HCT116 (cell line): ENCODE data around the gene AP4M1. TPM values are rescaled to one million over a fixed set of nuclear protein-coding genes. Genes with fewer than 3 reads are reported as not detected.
A peak's percentile ranks its signal among the peaks of the same experiment; 100 is the strongest.

Experiments
- ATAC-seq: fragments of 200-7000 bp; cut with Tn5 transposase; 2 replicates; pipeline ENCODE4 v1.9.1; 2020; ENCODE audit warnings: mild to moderate bottlenecking, moderate library complexity
- BruUV-seq: library from RNA; stranded (reverse); fragments of 400-500 nt; replicated peaks from 2 replicates; lab custom pipeline; 2021; lab: Mats Ljungman, UMichigan
- CTCF ChIA-PET: fragments of 300-600 bp; sonication (Branson Sonifier 250); formaldehyde crosslinking; loops from one replicate; lab custom pipeline; 2021; ENCODE audit warnings: antibody characterized with exemption; lab: Charles Lee
- POLR2A ChIA-PET: fragments of 300-600, 350-600 bp; sonication (Branson Sonifier 250); formaldehyde crosslinking; loops from one replicate; lab custom pipeline; 2021; ENCODE audit warnings: antibody characterized with exemption; lab: Charles Lee
- RAD21 ChIA-PET, 2 experiments: fragments of 300-600 bp; sonication (Branson Sonifier 250); formaldehyde crosslinking; loops; one replicate each; lab custom pipeline; 2023; ENCODE audit warnings: low total read pairs in 2 of 2; ENCODE audit not compliant: uncharacterized antibody in 2 of 2, unreplicated experiment in 2 of 2, low non-redundant PET in 1 of 2; lab: Charles Lee
- DNase-seq: peaks from one replicate; pipeline ENCODE4 v3.0.0-alpha.2; 2010; ENCODE audit warnings: low read depth, low spot score
- H2AFZ ChIP-seq: fragments of 200-600 bp; shearing (Covaris generic), sonication (generic); 2 replicates; pipeline ENCODE4 v1.6.1; 2017; ENCODE audit warnings: low read depth, mixed run types, mixed read lengths, antibody characterized with exemption, low read length; ENCODE audit not compliant: poor library complexity, severe bottlenecking
- H3K27ac ChIP-seq: 2 replicates; pipeline ENCODE4 v1.5.1; 2012; ENCODE audit warnings: low read depth, low read length
- H3K27me3 ChIP-seq: fragments of 200-600 bp; sonication (generic); 2 replicates; pipeline ENCODE4 v1.6.1; 2016; ENCODE audit warnings: mixed run types, low read length, mixed read lengths; ENCODE audit not compliant: insufficient read depth
- H3K36me3 ChIP-seq, 2 experiments: fragments of 200-500 bp in 1 of 2; fragments of 200-600 bp in 1 of 2; sonication (Bioruptor generic) in 1 of 2; sonication (generic) in 1 of 2; 2 replicates each; pipeline versions ENCODE4 v1.5.1 to v1.6.1; 2014 to 2016; ENCODE audit warnings: low read length in 2 of 2, inconsistent platforms in 1 of 2, mixed read lengths in 1 of 2, mixed run types in 1 of 2; ENCODE audit not compliant: insufficient read depth in 2 of 2, control insufficient read depth in 1 of 2
- H3K4me1 ChIP-seq, 2 experiments: fragments of 200-600 bp in 1 of 2; sonication (generic) in 1 of 2; 2 replicates each; pipeline versions ENCODE4 v1.5.1 to v1.6.1; 2012 to 2017; ENCODE audit warnings: low read length in 2 of 2, inconsistent platforms in 1 of 2, mild to moderate bottlenecking in 1 of 2, mixed read lengths in 1 of 2, mixed run types in 1 of 2, moderate library complexity in 1 of 2; ENCODE audit not compliant: insufficient read depth in 2 of 2, control insufficient read depth in 1 of 2
- H3K4me2 ChIP-seq: fragments of 200-600 bp; sonication (generic); 2 replicates; pipeline ENCODE4 v1.6.1; 2017; ENCODE audit warnings: mixed run types, low read length, mixed read lengths
- H3K4me3 ChIP-seq, 2 experiments: fragments of 200-600 bp in 1 of 2; sonication (generic) in 1 of 2; replicated peaks in 1 of 2; 2 replicates each; pipeline ENCODE4 v1.5.1; 2011 to 2016; ENCODE audit warnings: low read length in 2 of 2, control low read depth in 1 of 2, low read depth in 1 of 2, mild to moderate bottlenecking in 1 of 2, mixed read lengths in 1 of 2, mixed run types in 1 of 2
- H3K79me2 ChIP-seq: fragments of 200-600 bp; sonication (generic); 2 replicates; pipeline ENCODE4 v1.6.1; 2017; ENCODE audit warnings: mild to moderate bottlenecking, mixed run types, low read length, moderate library complexity, mixed read lengths; ENCODE audit not compliant: insufficient read depth
- H3K9ac ChIP-seq: fragments of 200-600 bp; sonication (generic); 2 replicates; pipeline ENCODE4 v1.6.1; 2016; ENCODE audit warnings: low read length, mixed read lengths
- H3K9me2 ChIP-seq: fragments of 200-600 bp; sonication (generic), shearing (Covaris generic); 2 replicates; pipeline ENCODE4 v1.6.1; 2017; ENCODE audit warnings: mixed run types, mild to moderate bottlenecking, moderate library complexity; ENCODE audit not compliant: insufficient read depth
- H3K9me3 ChIP-seq, 2 experiments: fragments of 200-500 bp in 1 of 2; fragments of 200-600 bp in 1 of 2; sonication (Bioruptor generic) in 1 of 2; sonication (generic) in 1 of 2; 2 replicates each; pipeline ENCODE4 v1.6.1; 2014 to 2017; ENCODE audit warnings: low read length in 2 of 2, mixed read lengths in 2 of 2, inconsistent platforms in 1 of 2, low read depth in 1 of 2, mild to moderate bottlenecking in 1 of 2, mixed run types in 1 of 2, moderate library complexity in 1 of 2; ENCODE audit not compliant: control insufficient read depth in 1 of 2, insufficient read depth in 1 of 2
- H4K20me1 ChIP-seq: fragments of 200-600 bp; sonication (generic), shearing (Covaris generic); 2 replicates; pipeline ENCODE4 v1.6.1; 2017; ENCODE audit warnings: mixed run types, mild to moderate bottlenecking, moderate library complexity; ENCODE audit not compliant: insufficient read depth
- CEBPB ChIP-seq: IDR thresholded peaks from 2 replicates; pipeline ENCODE4 v1.6.1; 2012; ENCODE audit warnings: low read depth
- EGR1 ChIP-seq: IDR thresholded peaks from 2 replicates; pipeline ENCODE4 v1.6.1; 2012; ENCODE audit warnings: low read depth
- ELF1 ChIP-seq: IDR thresholded peaks from 2 replicates; pipeline ENCODE4 v1.6.1; 2012; ENCODE audit warnings: low read depth, borderline replicate concordance
- EZH2phosphoT487 ChIP-seq: fragments of 200-600 bp; IDR thresholded peaks from 2 replicates; pipeline ENCODE4 v1.6.1; 2018; ENCODE audit warnings: antibody characterized with exemption, borderline replicate concordance
- POLR2A ChIP-seq: IDR thresholded peaks from 2 replicates; pipeline ENCODE4 v1.7.0; 2011; ENCODE audit warnings: borderline replicate concordance; ENCODE audit not compliant: insufficient read depth, insufficient read length; ENCODE audit errors: extremely low read depth
- POLR2AphosphoS5 ChIP-seq: IDR thresholded peaks from 2 replicates; pipeline ENCODE4 v1.6.1; 2011; ENCODE audit warnings: mild to moderate bottlenecking, low read depth, low read length, moderate library complexity
- TCF7L2 ChIP-seq: IDR thresholded peaks from 2 replicates; pipeline ENCODE4 v1.7.0; 2011; ENCODE audit warnings: borderline replicate concordance, inconsistent platforms; ENCODE audit not compliant: insufficient read depth, insufficient read length; ENCODE audit errors: extremely low read depth
- YY1 ChIP-seq: IDR thresholded peaks from 2 replicates; pipeline ENCODE4 v1.6.1; 2011; ENCODE audit warnings: low read length, low read depth, moderate library complexity, mild to moderate bottlenecking; ENCODE audit not compliant: insufficient replicate concordance; ENCODE audit errors: extremely low read depth
- ZFX ChIP-seq: fragments of 450-650 bp; IDR thresholded peaks from 2 replicates; pipeline ENCODE4 v1.6.1; 2017
- ZNF274 ChIP-seq: fragments of 200-500 bp; sonication (Bioruptor generic); IDR thresholded peaks from 2 replicates; pipeline ENCODE4 v1.6.1; 2014; ENCODE audit warnings: mild to moderate bottlenecking, low read depth, low read length, inconsistent platforms
- intact Hi-C: fragments of 100-400 bp; cut with micrococcal nuclease; formaldehyde crosslinking; loops from 2 replicates; pipeline ENCODE4 v1.10.0; 2022
- total RNA-seq: library from RNA; stranded (reverse); gene quantifications from one replicate; pipeline ENCODE4 v1.2.1, GENCODE V29; 2021; ENCODE audit not compliant: unreplicated experiment
- TF ChIP-seq, protein P1 (sequence below): IDR thresholded peaks from 2 replicates; pipeline ENCODE4 v1.6.1; 2011; ENCODE audit warnings: mild to moderate bottlenecking, low read length, moderate library complexity; ENCODE audit not compliant: insufficient replicate concordance; ENCODE audit errors: extremely low read depth
- TF ChIP-seq, protein P2 (sequence below): IDR thresholded peaks from 2 replicates; pipeline ENCODE4 v1.6.1; 2012
- TF ChIP-seq, protein P3 (sequence below), 3 experiments: fragments of 200-600 bp in 1 of 3; sonication (generic) in 1 of 3; IDR thresholded peaks in 2 of 3; conservative IDR thresholded peaks in 1 of 3; 2 replicates each; pipeline ENCODE4 v1.5.1; 2012 to 2017; ENCODE audit warnings: low read depth in 2 of 3, low read length in 2 of 3, antibody characterized with exemption in 1 of 3, borderline replicate concordance in 1 of 3, control low read depth in 1 of 3, mild to moderate bottlenecking in 1 of 3, mixed read lengths in 1 of 3, mixed run types in 1 of 3, moderate library complexity in 1 of 3; ENCODE audit not compliant: insufficient read depth in 1 of 3

AP4M1 gene
- total RNA-seq, 1 experiment from 2014 or later: 20.0 TPM

DNA sequence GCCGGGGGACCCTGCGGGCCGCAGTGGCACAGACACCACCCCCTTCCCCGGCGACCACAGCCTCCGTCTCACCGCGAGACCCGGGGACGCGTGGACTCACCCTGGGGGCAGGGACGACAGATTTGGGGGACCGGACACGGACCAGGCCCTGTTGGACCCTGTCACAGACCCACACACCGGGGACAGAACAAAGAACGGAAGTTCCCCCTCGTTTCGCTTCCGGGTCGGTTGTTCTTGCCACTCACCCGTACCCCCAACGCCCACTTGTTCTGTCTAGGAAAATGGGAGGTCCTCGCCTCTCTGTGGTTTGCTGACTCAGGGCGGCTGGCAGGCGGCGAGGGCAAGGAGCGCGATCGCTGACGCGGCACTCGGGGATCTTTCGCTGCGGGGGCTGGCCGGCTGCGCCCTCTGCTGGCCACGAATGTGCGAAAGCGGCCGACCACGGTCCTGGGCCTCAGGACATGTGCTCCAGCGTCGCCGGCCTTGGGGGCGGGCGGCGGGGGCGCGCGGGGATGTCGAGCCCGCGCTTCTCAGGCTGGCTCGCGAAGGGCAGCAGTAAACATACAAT, 19.8 kb upstream of the AP4M1 start, which contains the start of gene ZNF3:
Gene ZNF3 (minus strand): TSS at position 189 of the 568 bp plus-strand sequence. CDS start 4,366 bp downstream, outside the sequence.
- peaks cover 48% of the 10 kb centered on the region for H3K79me2 ChIP-seq
- POLR2A ChIA-PET: interaction anchor here (1.0 to 1.7 kb wide), 3 partner anchors 15 to 88 kb away, joined by 4 to 18 read pairs (median 5); partner anchors contain the start of genes AP4M1 and MCM7
- CTCF ChIA-PET: interaction anchor here (0.9 kb wide), 1 partner anchor 20 kb away, joined by 3 read pairs; the partner anchor contains the start of gene AP4M1
- peak within 1 kb of the TSS; percentile 72 for H3K27ac ChIP-seq
- no peaks in the 10 kb centered on the region for H3K9me3 ChIP-seq
- ATAC-seq (peak; percentile 91), DNase-seq (peak; percentile 98)
- RAD21 ChIA-PET: interaction anchor here in 1 of 2 experiments (1.0 kb wide), 1 partner anchor 20 kb away, joined by 3 read pairs; no protein-coding TSS in a partner anchor
- peaks cover 22 to 29% of the 10 kb centered on the region in 2 experiments; a peak in 3 of 4 replicates for H3K36me3 ChIP-seq
- peak within 1 kb of the TSS; percentile 87 for H3K4me2 ChIP-seq
- H3K27me3 ChIP-seq: no peaks in the 10 kb centered on the region
- intact Hi-C loops: loop anchor here (1.0 kb wide), 1 partner anchor 87 kb away; no protein-coding TSS in a partner anchor
- BruUV-seq: no TSS peak
- TF ChIP-seq YY1: peak; percentile 83
- TF ChIP-seq ELF1: no peak
- no peak for TF ChIP-seq CEBPB
- TF ChIP-seq EZH2phosphoT487: no peak
- TF ChIP-seq, protein P1, sequence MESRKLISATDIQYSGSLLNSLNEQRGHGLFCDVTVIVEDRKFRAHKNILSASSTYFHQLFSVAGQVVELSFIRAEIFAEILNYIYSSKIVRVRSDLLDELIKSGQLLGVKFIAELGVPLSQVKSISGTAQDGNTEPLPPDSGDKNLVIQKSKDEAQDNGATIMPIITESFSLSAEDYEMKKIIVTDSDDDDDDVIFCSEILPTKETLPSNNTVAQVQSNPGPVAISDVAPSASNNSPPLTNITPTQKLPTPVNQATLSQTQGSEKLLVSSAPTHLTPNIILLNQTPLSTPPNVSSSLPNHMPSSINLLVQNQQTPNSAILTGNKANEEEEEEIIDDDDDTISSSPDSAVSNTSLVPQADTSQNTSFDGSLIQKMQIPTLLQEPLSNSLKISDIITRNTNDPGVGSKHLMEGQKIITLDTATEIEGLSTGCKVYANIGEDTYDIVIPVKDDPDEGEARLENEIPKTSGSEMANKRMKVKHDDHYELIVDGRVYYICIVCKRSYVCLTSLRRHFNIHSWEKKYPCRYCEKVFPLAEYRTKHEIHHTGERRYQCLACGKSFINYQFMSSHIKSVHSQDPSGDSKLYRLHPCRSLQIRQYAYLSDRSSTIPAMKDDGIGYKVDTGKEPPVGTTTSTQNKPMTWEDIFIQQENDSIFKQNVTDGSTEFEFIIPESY: peak; percentile 64
- TF ChIP-seq POLR2A: peak; percentile 58
- TF ChIP-seq ZNF274: no peak
- TF ChIP-seq ZFX: peak; percentile 89
- TF ChIP-seq, protein P2, sequence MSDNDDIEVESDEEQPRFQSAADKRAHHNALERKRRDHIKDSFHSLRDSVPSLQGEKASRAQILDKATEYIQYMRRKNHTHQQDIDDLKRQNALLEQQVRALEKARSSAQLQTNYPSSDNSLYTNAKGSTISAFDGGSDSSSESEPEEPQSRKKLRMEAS: no peak
- TF ChIP-seq, protein P3, sequence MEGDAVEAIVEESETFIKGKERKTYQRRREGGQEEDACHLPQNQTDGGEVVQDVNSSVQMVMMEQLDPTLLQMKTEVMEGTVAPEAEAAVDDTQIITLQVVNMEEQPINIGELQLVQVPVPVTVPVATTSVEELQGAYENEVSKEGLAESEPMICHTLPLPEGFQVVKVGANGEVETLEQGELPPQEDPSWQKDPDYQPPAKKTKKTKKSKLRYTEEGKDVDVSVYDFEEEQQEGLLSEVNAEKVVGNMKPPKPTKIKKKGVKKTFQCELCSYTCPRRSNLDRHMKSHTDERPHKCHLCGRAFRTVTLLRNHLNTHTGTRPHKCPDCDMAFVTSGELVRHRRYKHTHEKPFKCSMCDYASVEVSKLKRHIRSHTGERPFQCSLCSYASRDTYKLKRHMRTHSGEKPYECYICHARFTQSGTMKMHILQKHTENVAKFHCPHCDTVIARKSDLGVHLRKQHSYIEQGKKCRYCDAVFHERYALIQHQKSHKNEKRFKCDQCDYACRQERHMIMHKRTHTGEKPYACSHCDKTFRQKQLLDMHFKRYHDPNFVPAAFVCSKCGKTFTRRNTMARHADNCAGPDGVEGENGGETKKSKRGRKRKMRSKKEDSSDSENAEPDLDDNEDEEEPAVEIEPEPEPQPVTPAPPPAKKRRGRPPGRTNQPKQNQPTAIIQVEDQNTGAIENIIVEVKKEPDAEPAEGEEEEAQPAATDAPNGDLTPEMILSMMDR (IDR thresholded peaks at IDR 0.05 in 2 of 3, conservative IDR thresholded peaks at IDR 0.05 in 1 of 3; ENCODE audit: borderline replicate concordance in 1 of 3, insufficient read depth in 1 of 3, low read depth in 2 of 3, low read length in 2 of 3): peak in 2 of 3 experiments; percentile 84 to 85; a peak in 4 of 6 replicates
- TF ChIP-seq POLR2AphosphoS5: peak; percentile 85
- peak; percentile 60 for TF ChIP-seq TCF7L2
- TF ChIP-seq EGR1: no peak
- peaks cover 11 to 24% of the 10 kb centered on the region in 2 experiments for H3K4me1 ChIP-seq
- H2AFZ ChIP-seq: peak within 1 kb of the TSS; percentile 10
- H3K9me2 ChIP-seq: no peaks in the 10 kb centered on the region
- H3K9ac ChIP-seq: peak within 1 kb of the TSS; percentile 83
- no peaks in the 10 kb centered on the region for H4K20me1 ChIP-seq
- peak within 1 kb of the TSS; percentile 69 to 77 for H3K4me3 ChIP-seq
